HUES6 (cell line): ENCODE results near the gene MT1A.
"Not testable (repeated sequence)": the region's sequence is repeated elsewhere in the genome, so short reads cannot be mapped to it uniquely, and the experiment has no call there.

Experiments
- H3K27ac ChIP-seq: 2 replicates; pipeline ENCODE4 v1.7.0; 2013; ENCODE audit warnings: low read depth, mild to moderate bottlenecking, low read length, inconsistent platforms
- H3K27me3 ChIP-seq: 2 replicates; pipeline ENCODE4 v1.6.1; 2013; ENCODE audit warnings: low read length; ENCODE audit not compliant: control insufficient read depth, insufficient read depth
- H3K36me3 ChIP-seq: 2 replicates; pipeline ENCODE4 v1.6.1; 2013; ENCODE audit warnings: low read length; ENCODE audit not compliant: control insufficient read depth, insufficient read depth
- H3K4me1 ChIP-seq: 2 replicates; pipeline ENCODE4 v1.6.1; 2013; ENCODE audit warnings: low read length; ENCODE audit not compliant: control insufficient read depth, insufficient read depth
- H3K4me3 ChIP-seq: 2 replicates; pipeline ENCODE4 v1.5.1; 2013; ENCODE audit warnings: low read depth, low read length
- H3K9ac ChIP-seq: one replicate; pipeline ENCODE4 v1.6.1; 2013; ENCODE audit warnings: mild to moderate bottlenecking, low read length
- H3K9me3 ChIP-seq: 2 replicates; pipeline ENCODE4 v1.6.1; 2013; ENCODE audit warnings: low read depth, low read length; ENCODE audit not compliant: control insufficient read depth, insufficient read depth

Gene MT1A

GRCh38 chr16:56662357-56663354, 24.2 kb downstream of the MT1A start:
- Histone ChIP-seq H3K27me3 (peaks cover 99% of the 10 kb centered on the region), H3K9me3 (no peaks in the 10 kb centered on the region), H3K27ac (no peak overlapping the region), H3K9ac (peak overlapping the region; percentile 61), H3K36me3 (no peaks in the 10 kb centered on the region), H3K4me3 (peak overlapping the region; percentile 64), H3K4me1 (peaks cover 21% of the 10 kb centered on the region; the same call in 1 of the 2 replicates)

DNA sequence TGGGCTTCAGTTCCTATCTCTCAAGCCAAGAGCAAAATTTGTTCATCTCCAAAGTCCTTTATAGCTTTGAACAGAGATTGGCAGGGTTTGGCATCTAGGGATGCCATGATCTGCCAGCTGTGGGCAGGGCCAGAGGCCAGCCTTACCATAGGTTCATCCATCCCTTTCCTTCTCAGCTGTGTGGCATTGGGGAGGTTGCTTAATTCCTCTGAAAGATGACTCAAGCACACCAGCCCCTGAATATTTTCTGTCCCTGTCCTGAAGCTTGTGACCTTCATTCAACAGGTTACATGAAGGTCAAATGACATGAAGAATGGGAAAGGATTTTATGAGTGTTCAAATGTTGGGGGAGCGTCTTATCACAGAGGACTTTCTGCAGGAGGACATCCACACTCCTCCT, 26.0 kb downstream of the MT1A start:
- peaks cover 100% of the 10 kb centered on the region for H3K27me3 ChIP-seq
- H3K4me1 ChIP-seq: peaks cover 26% of the 10 kb centered on the region
- H3K9ac ChIP-seq: no peak overlapping the region
- no peak overlapping the region for H3K27ac ChIP-seq
- no peaks in the 10 kb centered on the region for H3K9me3 ChIP-seq
- no peaks in the 10 kb centered on the region for H3K36me3 ChIP-seq
- no peak overlapping the region for H3K4me3 ChIP-seq

- H3K4me3 ChIP-seq, H3K9me3 ChIP-seq, H3K9ac ChIP-seq, H3K27ac ChIP-seq, H3K36me3 ChIP-seq: not testable (repeated sequence)
- H3K4me1 ChIP-seq: peaks cover 35% of the 10 kb centered on the region
- H3K27me3 ChIP-seq: peaks cover 100% of the 10 kb centered on the region
Measured at GRCh38 chr16:56665286-56666261, 27.1 kb downstream of the MT1A start.

GRCh38 chr16:56667581-56668571, 29.4 kb downstream of the MT1A start, which contains the start of gene MT1G:
MT1G (minus strand) TSS chr16:56668065; CDS start chr16:56667993, 72 bp downstream.
- H3K9ac ChIP-seq: peak within 1 kb of the TSS; percentile 77
- H3K4me1 ChIP-seq: peaks cover 30% of the 10 kb centered on the region
- H3K36me3 ChIP-seq: no peaks in the 10 kb centered on the region
- no peaks in the 10 kb centered on the region for H3K9me3 ChIP-seq
- no peak within 1 kb of the TSS for H3K27ac ChIP-seq
- peaks cover 99% of the 10 kb centered on the region for H3K27me3 ChIP-seq
- peak within 1 kb of the TSS; percentile 51 for H3K4me3 ChIP-seq

DNA sequence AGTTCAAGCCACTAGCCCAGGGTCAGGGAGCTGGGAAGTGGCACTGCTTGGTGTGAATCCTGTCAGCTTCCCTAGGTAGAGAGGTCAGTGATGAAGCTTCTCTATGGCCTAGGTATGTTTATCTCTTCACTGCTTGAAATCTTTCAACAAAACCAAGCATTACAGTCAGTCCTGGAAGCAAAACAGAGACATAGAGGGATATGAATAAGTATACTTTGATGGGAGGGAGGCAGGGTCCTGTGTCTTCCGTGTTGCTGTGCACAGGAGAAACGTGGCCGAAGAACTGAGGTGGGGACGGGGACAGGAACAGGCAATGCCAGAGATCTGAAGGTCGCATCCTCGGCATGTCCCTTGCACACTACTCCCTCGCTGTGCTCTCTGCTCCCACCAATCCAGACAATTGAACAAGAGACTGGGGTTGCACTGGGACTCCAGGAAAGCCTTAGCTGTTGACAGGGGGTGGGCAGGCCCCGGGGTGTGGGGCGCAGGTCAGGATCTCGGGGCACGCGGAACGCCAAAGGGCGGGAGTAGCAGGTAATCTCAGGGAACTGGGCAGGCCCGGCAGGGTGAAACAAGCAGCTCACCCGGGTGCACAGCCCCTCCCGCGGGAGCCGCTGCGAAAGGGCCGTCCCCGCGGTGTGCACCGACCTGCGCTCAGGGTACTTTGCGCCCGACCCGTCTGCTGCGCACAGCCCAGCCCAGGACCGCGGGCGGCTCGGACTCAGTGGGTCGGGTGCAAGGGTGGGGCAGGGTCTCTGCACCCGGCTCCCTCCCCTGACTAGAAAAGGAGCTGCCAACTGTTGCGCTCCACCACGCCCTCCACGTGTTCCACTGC, 30.8 kb downstream of the MT1A start, which contains the start of gene MT1H:
TSS of gene MT1H (plus strand) at position 810 of the 835 bp plus-strand sequence. CDS start 71 bp downstream, outside the sequence.
- Histone ChIP-seq H3K36me3 (no peaks in the 10 kb centered on the region), H3K4me1 (peaks cover 36% of the 10 kb centered on the region), H3K9ac (peak within 1 kb of the TSS; percentile 63), H3K4me3 (peak within 1 kb of the TSS; percentile 49), H3K9me3 (no peaks in the 10 kb centered on the region), H3K27me3 (peaks cover 96% of the 10 kb centered on the region), H3K27ac (no peak within 1 kb of the TSS)

DNA sequence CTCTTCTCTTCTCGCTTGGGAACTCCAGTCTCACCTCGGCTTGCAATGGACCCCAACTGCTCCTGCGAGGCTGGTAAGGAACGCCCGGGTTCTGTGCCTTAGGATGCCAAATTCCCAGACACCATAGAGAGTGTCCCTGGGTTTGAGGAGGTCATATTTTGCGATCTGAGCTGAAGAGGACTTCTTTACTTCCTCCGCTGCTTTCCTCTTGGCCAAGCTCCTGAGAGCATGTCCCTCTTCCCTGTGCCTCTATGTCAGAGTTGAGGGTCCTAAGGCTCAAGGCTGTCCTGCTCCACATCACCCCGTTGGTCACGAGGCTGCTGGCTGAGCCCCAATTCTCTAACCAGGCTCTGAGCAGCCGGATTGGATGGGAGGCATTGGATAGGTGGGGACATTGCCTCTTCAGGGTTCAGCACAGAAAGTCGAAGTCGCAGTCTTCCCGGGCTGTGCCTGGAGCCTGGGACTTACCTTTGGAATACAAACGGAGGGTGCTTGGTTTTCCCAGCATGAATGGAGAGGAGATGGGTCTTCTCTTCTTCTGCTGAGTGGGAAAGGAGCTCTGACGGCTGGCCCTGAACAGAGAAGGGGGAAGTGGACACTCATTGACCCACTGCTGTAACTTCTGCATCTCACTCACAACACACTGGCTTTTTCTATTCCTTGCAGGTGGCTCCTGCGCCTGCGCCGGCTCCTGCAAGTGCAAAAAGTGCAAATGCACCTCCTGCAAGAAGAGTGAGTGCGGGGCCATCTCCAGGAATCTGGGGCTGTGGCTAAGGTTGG, 31.6 kb downstream of the MT1A start:
- Histone ChIP-seq H3K9ac (peak overlapping the region; percentile 63), H3K27me3 (peaks cover 89% of the 10 kb centered on the region), H3K36me3 (no peaks in the 10 kb centered on the region), H3K4me3 (peak overlapping the region; percentile 49), H3K9me3 (no peaks in the 10 kb centered on the region), H3K4me1 (peaks cover 41% of the 10 kb centered on the region), H3K27ac (no peak overlapping the region)

DNA sequence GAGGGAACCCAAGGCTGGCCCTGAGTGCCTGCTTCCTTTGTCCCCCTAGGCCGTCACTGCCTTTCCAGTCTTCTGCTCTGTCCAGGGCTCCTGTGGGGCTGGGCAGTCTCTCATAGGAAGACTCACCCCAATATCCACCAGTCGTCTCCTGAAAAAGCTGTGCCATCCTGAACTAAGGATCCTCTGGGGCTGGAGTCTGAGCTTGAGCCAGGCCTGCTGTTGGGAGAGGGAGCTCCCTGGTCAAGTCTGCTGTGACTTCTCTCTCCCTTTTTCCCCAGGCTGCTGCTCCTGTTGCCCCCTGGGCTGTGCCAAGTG, 32.1 kb downstream of the MT1A start:
- Histone ChIP-seq H3K4me1 (peaks cover 46% of the 10 kb centered on the region), H3K9me3 (no peaks in the 10 kb centered on the region), H3K27me3 (peaks cover 88% of the 10 kb centered on the region), H3K27ac (no peak overlapping the region), H3K4me3 (no peak overlapping the region), H3K9ac (no peak overlapping the region), H3K36me3 (no peaks in the 10 kb centered on the region)

DNA sequence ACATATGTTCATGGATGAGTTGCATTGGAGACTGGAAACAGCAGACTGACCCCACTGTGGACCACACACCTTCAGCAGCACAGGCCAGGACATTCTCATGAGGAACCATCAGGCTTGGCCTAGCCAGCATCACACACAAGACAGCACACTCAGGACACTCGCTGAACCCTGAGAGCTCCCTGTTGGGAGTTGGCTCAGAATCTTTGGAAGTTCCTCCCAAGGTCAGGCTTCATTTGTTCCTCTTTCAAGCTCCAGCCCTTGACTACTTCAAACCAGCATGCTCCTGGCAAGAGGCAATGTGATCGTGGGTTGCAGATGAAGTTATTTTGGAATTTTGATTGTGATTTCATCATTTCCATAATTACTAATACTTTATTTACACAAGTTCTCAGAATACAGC, 33.2 kb downstream of the MT1A start:
- H3K9me3 ChIP-seq, H3K36me3 ChIP-seq: not testable (repeated sequence)
- H3K4me1 ChIP-seq: peaks cover 52% of the 10 kb centered on the region

GRCh38 chr16:56672171-56672570, 33.7 kb downstream of the MT1A start:
- peaks cover 57% of the 10 kb centered on the region for H3K4me1 ChIP-seq
- not testable (repeated sequence) for H3K36me3 ChIP-seq, H3K4me3 ChIP-seq, H3K27ac ChIP-seq, H3K9ac ChIP-seq, H3K9me3 ChIP-seq
- H3K27me3 ChIP-seq: peaks cover 85% of the 10 kb centered on the region

More for the DNA sequence above, 33.2 kb downstream of the MT1A start:
- H3K27ac ChIP-seq, H3K9ac ChIP-seq, H3K4me3 ChIP-seq: not testable (repeated sequence)
- H3K27me3 ChIP-seq: peaks cover 85% of the 10 kb centered on the region
